Neural cell (in vitro differentiated cells): ENCODE data around the gene LRP2. TPM values are rescaled to one million over a fixed set of nuclear protein-coding genes. Genes with fewer than 3 reads are reported as not detected.

Source experiments
- H2AFZ ChIP-seq: fragments of 200-600, 300-800 bp; sonication (generic), shearing (Covaris generic); 2 replicates; pipeline ENCODE4 v1.6.0; 2014; ENCODE audit warnings: low read depth, mild to moderate bottlenecking, antibody characterized with exemption, low read length, moderate library complexity
- H3F3A ChIP-seq: fragments of 200-600 bp; shearing (Covaris generic); 2 replicates; pipeline ENCODE4 v1.6.1; 2016; ENCODE audit warnings: mild to moderate bottlenecking, moderate library complexity, mixed read lengths, antibody characterized with exemption, low read length; ENCODE audit not compliant: insufficient read depth, poor library complexity, severe bottlenecking
- H3K27ac ChIP-seq: fragments of 200-600, 300-800 bp; sonication (generic), shearing (Covaris generic); 2 replicates; pipeline ENCODE4 v1.5.1; 2014; ENCODE audit warnings: mild to moderate bottlenecking, low read length, moderate library complexity
- H3K27me3 ChIP-seq: fragments of 300-800, 200-600 bp; sonication (generic), shearing (Covaris generic); 2 replicates; pipeline ENCODE4 v1.6.0; 2014; ENCODE audit warnings: mild to moderate bottlenecking, low read depth, low read length, moderate library complexity; ENCODE audit not compliant: insufficient read depth
- H3K36me3 ChIP-seq: fragments of 300-800, 200-600 bp; sonication (generic), shearing (Covaris generic); 2 replicates; pipeline ENCODE4 v1.5.1; 2014; ENCODE audit warnings: mild to moderate bottlenecking, antibody characterized with exemption, low read length, moderate library complexity; ENCODE audit not compliant: insufficient read depth
- H3K4me2 ChIP-seq: fragments of 300-800, 200-600 bp; sonication (generic), shearing (Covaris generic); 2 replicates; pipeline ENCODE4 v1.6.0; 2014; ENCODE audit warnings: mild to moderate bottlenecking, low read length
- H3K4me3 ChIP-seq: fragments of 300-800, 200-600 bp; sonication (generic), shearing (Covaris generic); 2 replicates; pipeline ENCODE4 v1.5.1; 2014; ENCODE audit warnings: mild to moderate bottlenecking, low read length, moderate library complexity
- H3K79me2 ChIP-seq: fragments of 200-600 bp; shearing (Covaris generic); replicated peaks from 2 replicates; pipeline ENCODE4 v1.6.0; 2014; ENCODE audit warnings: mild to moderate bottlenecking, low read length, moderate library complexity; ENCODE audit not compliant: insufficient read depth
- H3K9ac ChIP-seq: fragments of 300-800, 200-600 bp; sonication (generic), shearing (Covaris generic); 2 replicates; pipeline ENCODE4 v1.6.1; 2016; ENCODE audit warnings: mild to moderate bottlenecking, low read length, mixed read lengths
- H3K9me2 ChIP-seq: fragments of 200-600 bp; shearing (Covaris generic); 2 replicates; pipeline ENCODE4 v1.6.1; 2016; ENCODE audit warnings: mild to moderate bottlenecking, low read length, mixed read lengths; ENCODE audit not compliant: insufficient read depth
- H3K9me3 ChIP-seq: fragments of 200-600, 300-800 bp; sonication (generic), shearing (Covaris generic); 2 replicates; pipeline ENCODE4 v1.6.1; 2016; ENCODE audit warnings: mild to moderate bottlenecking, mixed run types, low read length, moderate library complexity, mixed read lengths
- H4K20me1 ChIP-seq: fragments of 200-600 bp; shearing (Covaris generic); 2 replicates; pipeline ENCODE4 v1.6.1; 2016; ENCODE audit warnings: mild to moderate bottlenecking, mixed run types; ENCODE audit not compliant: insufficient read depth
- CTCF ChIP-seq: fragments of 450-650 bp; IDR thresholded peaks from 2 replicates; pipeline ENCODE4 v1.5.1; 2014; ENCODE audit warnings: antibody characterized with exemption, mild to moderate bottlenecking, moderate library complexity; ENCODE audit not compliant: poor library complexity, severe bottlenecking
- EP300 ChIP-seq: fragments of 450-650 bp; conservative IDR thresholded peaks from 2 replicates; pipeline ENCODE4 v1.6.1; 2014; ENCODE audit warnings: antibody characterized with exemption, mild to moderate bottlenecking, moderate library complexity; ENCODE audit not compliant: poor library complexity, severe bottlenecking
- EZH2 ChIP-seq: fragments of 200-600, 300-800 bp; shearing (Covaris generic), sonication (generic); IDR thresholded peaks from 2 replicates; pipeline ENCODE4 v1.6.1; 2014; ENCODE audit warnings: antibody characterized with exemption, low read length, borderline replicate concordance, mild to moderate bottlenecking; ENCODE audit not compliant: insufficient read depth, poor library complexity, severe bottlenecking
- MXI1 ChIP-seq: fragments of 450-650 bp; conservative IDR thresholded peaks from 2 replicates; pipeline ENCODE4 v1.6.1; 2014; ENCODE audit warnings: antibody characterized with exemption, mild to moderate bottlenecking; ENCODE audit not compliant: poor library complexity, severe bottlenecking
- POLR2AphosphoS5 ChIP-seq: IDR thresholded peaks from 2 replicates; pipeline ENCODE4 v1.6.1; 2012
- RAD21 ChIP-seq: fragments of 450-650 bp; conservative IDR thresholded peaks from 2 replicates; pipeline ENCODE4 v1.6.1; 2014; ENCODE audit warnings: antibody characterized with exemption, mild to moderate bottlenecking, moderate library complexity
- REST ChIP-seq: IDR thresholded peaks from 2 replicates; pipeline ENCODE4 v1.6.1; 2012; ENCODE audit warnings: borderline replicate concordance
- SMC3 ChIP-seq: fragments of 450-650 bp; conservative IDR thresholded peaks from 2 replicates; pipeline ENCODE4 v1.6.1; 2014; ENCODE audit warnings: antibody characterized with exemption, mild to moderate bottlenecking, moderate library complexity; ENCODE audit not compliant: poor library complexity
- TAF1 ChIP-seq: IDR thresholded peaks from 2 replicates; pipeline ENCODE4 v1.6.1; 2012; ENCODE audit warnings: low read depth
- polyA plus RNA-seq: library from polyadenylated mRNA; depleted of rRNA; stranded (reverse); fragments of >200 nt; gene quantifications from 2 replicates; pipeline ENCODE4 v1.2.3, GENCODE V29; 2014

The LRP2 gene
- polyA plus RNA-seq, 1 donor from 2014 or later, result 1.8 TPM

- H3K27ac ChIP-seq, result no peak overlapping the region
- H3K9ac ChIP-seq, result no peak overlapping the region
- no peaks in the 10 kb centered on the region for H3K9me3 ChIP-seq
- H3K4me2 ChIP-seq, result no peak overlapping the region
- no peaks in the 10 kb centered on the region for H3K36me3 ChIP-seq
- H3K27me3 ChIP-seq, result no peaks in the 10 kb centered on the region
- H3F3A ChIP-seq, result no peaks in the 10 kb centered on the region
- no peaks in the 10 kb centered on the region for H4K20me1 ChIP-seq
- TF ChIP-seq REST (no peak), EZH2 (no peak), CTCF (no peak), MXI1 (no peak), SMC3 (no peak), EP300 (no peak), TAF1 (no peak)
- no peak overlapping the region for H3K4me3 ChIP-seq
- no peaks in the 10 kb centered on the region for H3K79me2 ChIP-seq
- no peaks in the 10 kb centered on the region for H3K9me2 ChIP-seq
- no peak overlapping the region for H2AFZ ChIP-seq
Measured at GRCh38 chr2:169087757-169088379, 274.5 kb downstream of the LRP2 start.

- TF ChIP-seq EZH2, result no peak
Measured at GRCh38 chr2:169086893-169087467, 275.4 kb downstream of the LRP2 start.

GRCh38 chr2:169082995-169083394 lies 279.3 kb downstream of the LRP2 start:
- H3K9me2 ChIP-seq, result no peaks in the 10 kb centered on the region
- no peak overlapping the region for H3K9ac ChIP-seq
- H3K27ac ChIP-seq, result no peak overlapping the region
- H3K36me3 ChIP-seq, result no peaks in the 10 kb centered on the region
- no peak overlapping the region for H2AFZ ChIP-seq
- TF ChIP-seq EZH2 (no peak), TAF1 (no peak), REST (no peak), RAD21 (no peak), MXI1 (no peak), POLR2AphosphoS5 (no peak), CTCF (no peak), SMC3 (no peak)
- no peak overlapping the region for H3K4me2 ChIP-seq
- H4K20me1 ChIP-seq, result no peaks in the 10 kb centered on the region
- no peaks in the 10 kb centered on the region for H3K9me3 ChIP-seq
- H3K79me2 ChIP-seq, result no peaks in the 10 kb centered on the region
- no peak overlapping the region for H3K4me3 ChIP-seq
- no peaks in the 10 kb centered on the region for H3F3A ChIP-seq
- no peaks in the 10 kb centered on the region for H3K27me3 ChIP-seq

More at GRCh38 chr2:169086893-169087467, 275.4 kb downstream of the LRP2 start:
- Histone ChIP-seq H3K27ac (no peak overlapping the region), H3K27me3 (no peaks in the 10 kb centered on the region), H4K20me1 (no peaks in the 10 kb centered on the region), H3F3A (no peaks in the 10 kb centered on the region), H3K4me2 (no peak overlapping the region), H2AFZ (no peak overlapping the region), H3K9me2 (no peaks in the 10 kb centered on the region), H3K9ac (no peak overlapping the region), H3K4me3 (no peak overlapping the region), H3K36me3 (no peaks in the 10 kb centered on the region), H3K79me2 (no peaks in the 10 kb centered on the region), H3K9me3 (no peaks in the 10 kb centered on the region)
